MCF 10A (cell line): ENCODE results near the gene ATF2. TPM values are rescaled to one million over a fixed set of nuclear protein-coding genes. Genes with fewer than 3 reads are reported as not detected.

Source experiments
- BruUV-seq: library from RNA; stranded (reverse); fragments of 400-500 nt; replicated peaks from 2 replicates; lab custom pipeline; 2021; lab: Mats Ljungman, UMichigan
- CTCF ChIA-PET: fragments of 300-600 bp; sonication (Branson Sonifier 250); formaldehyde crosslinking; extraction: SDS; loops from one replicate; lab custom pipeline; 2021; ENCODE audit warnings: antibody characterized with exemption, inconsistent platforms; lab: Yijun Ruan, JAX
- POLR2A ChIA-PET: fragments of 300-600, 350-650 bp; sonication (Branson Sonifier 250); formaldehyde crosslinking; extraction: SDS; loops from one replicate; lab custom pipeline; 2020; ENCODE audit warnings: antibody characterized with exemption, inconsistent platforms; lab: Yijun Ruan, JAX
- DNase-seq: peaks from one replicate; pipeline ENCODE4 v3.0.0-alpha.2; 2018; ENCODE audit not compliant: unreplicated experiment
- H3K27ac Mint-ChIP-seq: one replicate; pipeline ENCODE4 v1.8.0; 2022; ENCODE audit warnings: mild to moderate bottlenecking, low read depth, mixed read lengths; ENCODE audit not compliant: unreplicated experiment
- H3K27me3 Mint-ChIP-seq: one replicate; pipeline ENCODE4 v1.8.0; 2022; ENCODE audit warnings: mixed read lengths; ENCODE audit not compliant: insufficient read depth, unreplicated experiment
- H3K36me3 Mint-ChIP-seq: one replicate; pipeline ENCODE4 v1.8.0; 2022; ENCODE audit warnings: mild to moderate bottlenecking, moderate library complexity, mixed read lengths; ENCODE audit not compliant: insufficient read depth, unreplicated experiment
- H3K4me1 Mint-ChIP-seq: one replicate; pipeline ENCODE4 v1.8.0; 2022; ENCODE audit warnings: mixed read lengths; ENCODE audit not compliant: insufficient read depth, unreplicated experiment
- H3K4me3 Mint-ChIP-seq: one replicate; pipeline ENCODE4 v1.8.0; 2022; ENCODE audit warnings: mild to moderate bottlenecking, moderate library complexity, mixed read lengths; ENCODE audit not compliant: unreplicated experiment
- H3K9me3 Mint-ChIP-seq: one replicate; pipeline ENCODE4 v1.8.0; 2022; ENCODE audit warnings: mixed read lengths; ENCODE audit not compliant: unreplicated experiment
- CTCF ChIP-seq: fragments of 200-600 bp; IDR thresholded peaks from one replicate; pipeline ENCODE4 v1.8.0; 2022; ENCODE audit warnings: antibody characterized with exemption, mild to moderate bottlenecking; ENCODE audit not compliant: unreplicated experiment
- intact Hi-C: fragments of 100-400 bp; cut with micrococcal nuclease; formaldehyde crosslinking; loops from 2 replicates; pipeline ENCODE4 v1.14.1; 2022
- total RNA-seq: library from RNA; stranded (reverse); gene quantifications from 2 replicates; pipeline ENCODE4 v1.2.3, GENCODE V29; 2022

The ATF2 gene
- total RNA-seq, 1 experiment from 2014 or later = 63.9 TPM

DNA sequence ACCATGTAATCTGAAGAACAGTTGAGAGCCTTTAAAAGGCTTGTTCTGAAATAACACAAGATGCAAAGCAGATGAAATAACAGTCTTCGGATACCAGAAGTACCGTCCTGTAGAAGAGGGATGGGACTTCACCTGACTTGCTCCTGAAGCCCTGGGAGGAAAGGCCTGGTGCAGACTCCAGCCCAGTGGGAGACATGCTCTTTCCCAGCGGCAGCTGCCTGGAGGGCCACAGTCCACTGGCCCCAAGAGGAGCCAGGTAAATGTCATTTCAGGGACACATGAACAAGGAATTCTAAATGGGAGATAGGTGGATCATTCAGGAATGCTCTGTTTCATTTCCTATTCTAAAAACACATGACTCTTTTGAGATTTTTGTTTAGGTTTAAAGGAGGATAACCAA, 140.2 kb downstream of the ATF2 start:
- no peak for TF ChIP-seq CTCF
- ChIA-PET POLR2A (no interaction called here), CTCF (no interaction called here)
- H3K27me3 Mint-ChIP-seq = no peaks in the 10 kb centered on the region
- H3K9me3 Mint-ChIP-seq = no peaks in the 10 kb centered on the region
- no peaks in the 10 kb centered on the region for H3K36me3 Mint-ChIP-seq
- BruUV-seq = no TSS peak
- DNase-seq = no peak
- no peak overlapping the region for H3K4me3 Mint-ChIP-seq
- intact Hi-C loops = no loop called here
- no peaks in the 10 kb centered on the region for H3K4me1 Mint-ChIP-seq
- no peak overlapping the region for H3K27ac Mint-ChIP-seq

- H3K27me3 Mint-ChIP-seq = no peaks in the 10 kb centered on the region
- H3K36me3 Mint-ChIP-seq = no peaks in the 10 kb centered on the region
- no peak overlapping the region for H3K4me3 Mint-ChIP-seq
- BruUV-seq = no TSS peak
- H3K9me3 Mint-ChIP-seq = no peaks in the 10 kb centered on the region
- no peak for DNase-seq
- ChIA-PET CTCF (interaction anchor here (0.7 to 1.0 kb wide), 2 partner anchors 8 to 14 kb away, joined by 3 to 4 read pairs; no protein-coding TSS in a partner anchor), POLR2A (no interaction called here)
- H3K27ac Mint-ChIP-seq = no peak overlapping the region
- H3K4me1 Mint-ChIP-seq = no peaks in the 10 kb centered on the region
- no peak for TF ChIP-seq CTCF
- intact Hi-C loops = no loop called here
Measured at GRCh38 chr2:175026385-175026784, 141.6 kb downstream of the ATF2 start.

- H3K4me1 Mint-ChIP-seq = no peaks in the 10 kb centered on the region
- no peaks in the 10 kb centered on the region for H3K9me3 Mint-ChIP-seq
- no peaks in the 10 kb centered on the region for H3K36me3 Mint-ChIP-seq
- ChIA-PET CTCF (no interaction called here), POLR2A (no interaction called here)
- DNase-seq = peak; percentile 35
- H3K27me3 Mint-ChIP-seq = no peaks in the 10 kb centered on the region
- intact Hi-C loops = no loop called here
- TF ChIP-seq CTCF = no peak
- H3K4me3 Mint-ChIP-seq = no peak overlapping the region
- BruUV-seq = no TSS peak
- no peak overlapping the region for H3K27ac Mint-ChIP-seq
Measured at GRCh38 chr2:175025946-175026345, 142.1 kb downstream of the ATF2 start.

- ChIA-PET CTCF (no interaction called here), POLR2A (no interaction called here)
- Mint-ChIP-seq H3K36me3 (no peaks in the 10 kb centered on the region), H3K4me1 (no peaks in the 10 kb centered on the region), H3K4me3 (no peak overlapping the region), H3K9me3 (no peaks in the 10 kb centered on the region), H3K27me3 (no peaks in the 10 kb centered on the region), H3K27ac (no peak overlapping the region)
- no TSS peak for BruUV-seq
- no peak for DNase-seq
- intact Hi-C loops = no loop called here
- TF ChIP-seq CTCF = no peak
Measured at GRCh38 chr2:175025233-175025632, 142.8 kb downstream of the ATF2 start.
